ENCODE measurements around the gene WNK2.

- TF ChIP-seq, protein P1, sequence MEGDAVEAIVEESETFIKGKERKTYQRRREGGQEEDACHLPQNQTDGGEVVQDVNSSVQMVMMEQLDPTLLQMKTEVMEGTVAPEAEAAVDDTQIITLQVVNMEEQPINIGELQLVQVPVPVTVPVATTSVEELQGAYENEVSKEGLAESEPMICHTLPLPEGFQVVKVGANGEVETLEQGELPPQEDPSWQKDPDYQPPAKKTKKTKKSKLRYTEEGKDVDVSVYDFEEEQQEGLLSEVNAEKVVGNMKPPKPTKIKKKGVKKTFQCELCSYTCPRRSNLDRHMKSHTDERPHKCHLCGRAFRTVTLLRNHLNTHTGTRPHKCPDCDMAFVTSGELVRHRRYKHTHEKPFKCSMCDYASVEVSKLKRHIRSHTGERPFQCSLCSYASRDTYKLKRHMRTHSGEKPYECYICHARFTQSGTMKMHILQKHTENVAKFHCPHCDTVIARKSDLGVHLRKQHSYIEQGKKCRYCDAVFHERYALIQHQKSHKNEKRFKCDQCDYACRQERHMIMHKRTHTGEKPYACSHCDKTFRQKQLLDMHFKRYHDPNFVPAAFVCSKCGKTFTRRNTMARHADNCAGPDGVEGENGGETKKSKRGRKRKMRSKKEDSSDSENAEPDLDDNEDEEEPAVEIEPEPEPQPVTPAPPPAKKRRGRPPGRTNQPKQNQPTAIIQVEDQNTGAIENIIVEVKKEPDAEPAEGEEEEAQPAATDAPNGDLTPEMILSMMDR (IDR thresholded peaks at IDR 0.05), result no peak
- TF ChIP-seq POLR2A (IDR thresholded peaks at IDR 0.05), result no peak
Observed at GRCh38 chr9:93190656-93191353, 6.9 kb downstream of the WNK2 start.
